GM12878 (cell line): ENCODE data around the gene PCYT1B. TPM values are rescaled to one million over a fixed set of nuclear protein-coding genes. Genes with fewer than 3 reads are reported as not detected.

Experiments
- ATAC-seq: fragments of 200-7000 bp; cut with Tn5 transposase; 3 replicates; pipeline ENCODE4 v1.9.1; 2020; ENCODE audit warnings: mild to moderate bottlenecking, moderate library complexity
- BruUV-seq: library from RNA; stranded (reverse); fragments of 400-500 nt; replicated peaks from 2 replicates; lab custom pipeline; 2021; lab: Mats Ljungman, UMichigan
- CTCF ChIA-PET: fragments of 300-600 bp; sonication (Branson Sonifier 250); formaldehyde crosslinking; extraction: SDS; loops from one replicate; lab custom pipeline; 2021; ENCODE audit warnings: inconsistent platforms; lab: Yijun Ruan, JAX
- POLR2A ChIA-PET: fragments of 350-600 bp; formaldehyde crosslinking; extraction: SDS; loops from one replicate; lab custom pipeline; 2021; ENCODE audit warnings: inconsistent platforms; lab: Charles Lee
- RAD21 ChIA-PET: fragments of 300-600 bp; sonication (Branson Sonifier 250); formaldehyde crosslinking; loops from one replicate; lab custom pipeline; 2023; ENCODE audit warnings: antibody characterized with exemption; ENCODE audit not compliant: unreplicated experiment; lab: Charles Lee
- SMC1A ChIA-PET: fragments of 300-600 bp; sonication (Branson Sonifier 250); formaldehyde crosslinking; loops from one replicate; lab custom pipeline; 2023; ENCODE audit not compliant: unreplicated experiment, uncharacterized antibody; lab: Charles Lee
- DNase-seq: peaks from one replicate; pipeline ENCODE4 v3.0.0-alpha.2; 2011; ENCODE audit warnings: low read depth, low spot score
- FAIRE-seq: peaks from 3 replicates; lab custom pipeline; 2011; peaks lifted over from hg19 to GRCh38; lab: Jason Lieb, UNC
- H2AFZ ChIP-seq: 2 replicates; pipeline ENCODE4 v1.6.0; 2011; ENCODE audit warnings: low read depth, low read length, control low read depth; ENCODE audit not compliant: control insufficient read depth
- H3K27ac ChIP-seq: 2 replicates; pipeline ENCODE4 v1.5.1; 2011; ENCODE audit warnings: control low read depth; ENCODE audit not compliant: control insufficient read depth, insufficient read depth
- H3K27me3 ChIP-seq, 2 experiments: replicated peaks in 1 of 2; 2 replicates each; pipeline versions ENCODE4 v1.6.0 to v1.6.1; 2011; ENCODE audit warnings: low read length in 1 of 2; ENCODE audit not compliant: control insufficient read depth in 2 of 2, insufficient read depth in 2 of 2
- H3K36me3 ChIP-seq, 2 experiments: 2 replicates each; pipeline ENCODE4 v1.5.1; 2011; ENCODE audit warnings: low read length in 1 of 2; ENCODE audit not compliant: control insufficient read depth in 2 of 2, insufficient read depth in 2 of 2
- H3K4me1 ChIP-seq: 2 replicates; pipeline ENCODE4 v1.6.1; 2011; ENCODE audit warnings: mild to moderate bottlenecking, low read length, moderate library complexity, mixed read lengths; ENCODE audit not compliant: control insufficient read depth, insufficient read depth
- H3K4me2 ChIP-seq: 2 replicates; pipeline ENCODE4 v1.6.0; 2011; ENCODE audit warnings: control low read depth; ENCODE audit not compliant: control insufficient read depth, insufficient read depth
- H3K4me3 ChIP-seq: fragments of 200-600 bp; sonication (generic); 2 replicates; pipeline ENCODE4 v1.5.1; 2016
- H3K79me2 ChIP-seq: 2 replicates; pipeline ENCODE4 v1.6.0; 2011; ENCODE audit warnings: low read length; ENCODE audit not compliant: control insufficient read depth, insufficient read depth
- H3K9ac ChIP-seq: 2 replicates; pipeline ENCODE4 v1.8.0; 2011; ENCODE audit warnings: low read length, control low read depth, mixed read lengths; ENCODE audit not compliant: control insufficient read depth, insufficient read depth
- H3K9me3 ChIP-seq: replicated peaks from 3 replicates; pipeline ENCODE4 v1.5.1; 2011; ENCODE audit warnings: mild to moderate bottlenecking, low read length; ENCODE audit not compliant: control insufficient read depth, insufficient read depth
- H4K20me1 ChIP-seq: 2 replicates; pipeline ENCODE4 v1.6.0; 2011; ENCODE audit not compliant: control insufficient read depth, insufficient read depth
- EP300 ChIP-seq, 2 experiments: fragments of 150-350 bp in 1 of 2; IDR thresholded peaks; 2 replicates each; pipeline ENCODE4 v1.6.1; 2011 to 2012; ENCODE audit warnings: low read depth in 2 of 2, low read length in 2 of 2, borderline replicate concordance in 1 of 2, improper control_type of control experiment in 1 of 2, inconsistent platforms in 1 of 2; ENCODE audit not compliant: control insufficient read depth in 1 of 2
- NBN ChIP-seq: fragments of 450-650 bp; IDR thresholded peaks from 2 replicates; pipeline ENCODE4 v1.6.1; 2016
- RAD21 ChIP-seq: IDR thresholded peaks from 2 replicates; pipeline ENCODE4 v1.6.1; 2011; ENCODE audit warnings: mild to moderate bottlenecking, low read depth, low read length, moderate library complexity; ENCODE audit not compliant: insufficient read depth
- STAT1 ChIP-seq: fragments of 450-650 bp; conservative IDR thresholded peaks from 2 replicates; pipeline ENCODE4 v1.6.1; 2014; ENCODE audit warnings: antibody characterized with exemption, mild to moderate bottlenecking
- TCF3 ChIP-seq: IDR thresholded peaks from 2 replicates; pipeline ENCODE4 v1.6.1; 2012; ENCODE audit warnings: low read depth, mild to moderate bottlenecking, low read length, borderline replicate concordance; ENCODE audit not compliant: insufficient read depth
- WGBS: methylation state at CpG from one replicate; pipeline ENCODE4 v1.1.6; 2016; ENCODE audit warnings: low lambda C conversion rate; ENCODE audit not compliant: insufficient replicate concordance, insufficient coverage; ENCODE audit errors: missing lambda C conversion rate; 5-methylcytosine and 5-hydroxymethylcytosine counted together
- in situ Hi-C: fragments of 300-500 bp; cut with MboI; formaldehyde crosslinking; loops from 9 replicates; pipeline ENCODE4 v1.14.3; 2018; ENCODE audit warnings: mixed read lengths
- intact Hi-C: fragments of 100-400 bp; cut with micrococcal nuclease; formaldehyde crosslinking; loops from one replicate; pipeline ENCODE4 v1.14.2; 2022; ENCODE audit not compliant: unreplicated experiment
- polyA plus RNA-seq, 11 experiments: library from polyadenylated mRNA; depleted of rRNA in 4 of 11; unstranded in 6 of 11; stranded (reverse) in 5 of 11; fragments of >200 nt; fragmentation: Nextera tagmentation in 4 of 11; fragmentation: Illumina TruSeq in 1 of 11; extraction: Ambion mirVana in 4 of 11; extraction: Trizol in 1 of 11; gene quantifications; 1 replicate in 1 of 11; 2 replicates in 10 of 11; pipeline versions ENCODE4 v1.2.1 to v1.2.3, GENCODE V29; 2011 to 2016; ENCODE audit warnings: inconsistent platforms in 2 of 11, missing spikeins in 2 of 11, low read depth in 1 of 11
- total RNA-seq, 4 experiments: library from RNA; depleted of rRNA in 3 of 4; stranded (reverse); fragments of >200 nt in 3 of 4; fragmentation: Illumina TruSeq in 1 of 4; extraction: Trizol in 1 of 4; gene quantifications; 2 replicates each; pipeline versions ENCODE4 v1.2.1 to v1.2.3, GENCODE V29; 2013 to 2021
- TF ChIP-seq, protein P1 (sequence below): IDR thresholded peaks from 2 replicates; pipeline ENCODE4 v1.6.1; 2012; ENCODE audit warnings: low read depth, low read length, improper control_type of control experiment
- TF ChIP-seq, protein P2 (sequence below): IDR thresholded peaks from 2 replicates; pipeline ENCODE4 v1.6.1; 2011; ENCODE audit warnings: borderline replicate concordance, low read depth, mild to moderate bottlenecking, moderate library complexity, mixed read lengths, low read length; ENCODE audit not compliant: insufficient read depth; ENCODE audit errors: extremely low read length
- TF ChIP-seq, protein P3 (sequence below), 3 experiments: IDR thresholded peaks in 2 of 3; conservative IDR thresholded peaks in 1 of 3; 2 replicates each; pipeline ENCODE4 v1.5.1; 2011; ENCODE audit warnings: low read depth in 3 of 3, low read length in 3 of 3, mild to moderate bottlenecking in 3 of 3, control low read depth in 2 of 3, moderate library complexity in 2 of 3, inconsistent platforms in 1 of 3, mixed read lengths in 1 of 3; ENCODE audit not compliant: control insufficient read depth in 2 of 3, insufficient read depth in 1 of 3; ENCODE audit errors: extremely low read depth in 1 of 3
- TF ChIP-seq, protein P4 (sequence below): fragments of 450-650 bp; IDR thresholded peaks from 2 replicates; pipeline ENCODE4 v1.6.1; 2016; ENCODE audit warnings: mild to moderate bottlenecking
- TF ChIP-seq, protein P5 (sequence below): IDR thresholded peaks from 2 replicates; pipeline ENCODE4 v1.6.1; 2011; ENCODE audit warnings: low read depth, mild to moderate bottlenecking, low read length, moderate library complexity, borderline replicate concordance; ENCODE audit errors: extremely low read depth

PCYT1B gene
- total and polyA plus RNA-seq, 10 of the 15 experiments (the other 5 are each of a cell fraction or from before 2014, with no cell fraction given) = 0.10 TPM; not detected in 9

DNA sequence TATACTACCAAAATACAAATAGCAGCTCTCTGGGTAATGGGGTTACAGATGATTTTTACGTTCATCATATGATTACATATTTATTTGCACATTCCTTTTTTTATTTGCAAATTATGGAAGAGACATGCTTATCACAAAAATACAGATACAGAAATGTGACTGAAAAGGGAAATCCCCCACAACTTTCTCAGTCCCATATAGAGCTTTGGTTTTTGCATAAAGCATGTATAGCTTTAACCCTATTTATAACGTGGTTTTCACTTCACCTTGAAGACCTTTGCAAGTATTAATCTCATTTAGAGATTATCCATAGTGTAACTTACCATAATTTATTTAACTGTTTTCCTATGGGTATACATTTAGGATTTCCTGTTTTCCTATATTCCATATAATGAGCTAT, 126.7 kb downstream of the PCYT1B start (continued):
- TF ChIP-seq EP300 (IDR thresholded peaks at IDR 0.05; ENCODE audit: borderline replicate concordance in 1 of 2, control insufficient read depth in 1 of 2, low read depth in 2 of 2, low read length in 2 of 2) (no peak), TCF3 (no peak), NBN (no peak)
- TF ChIP-seq, protein P1, sequence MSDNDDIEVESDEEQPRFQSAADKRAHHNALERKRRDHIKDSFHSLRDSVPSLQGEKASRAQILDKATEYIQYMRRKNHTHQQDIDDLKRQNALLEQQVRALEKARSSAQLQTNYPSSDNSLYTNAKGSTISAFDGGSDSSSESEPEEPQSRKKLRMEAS = no peak

DNA sequence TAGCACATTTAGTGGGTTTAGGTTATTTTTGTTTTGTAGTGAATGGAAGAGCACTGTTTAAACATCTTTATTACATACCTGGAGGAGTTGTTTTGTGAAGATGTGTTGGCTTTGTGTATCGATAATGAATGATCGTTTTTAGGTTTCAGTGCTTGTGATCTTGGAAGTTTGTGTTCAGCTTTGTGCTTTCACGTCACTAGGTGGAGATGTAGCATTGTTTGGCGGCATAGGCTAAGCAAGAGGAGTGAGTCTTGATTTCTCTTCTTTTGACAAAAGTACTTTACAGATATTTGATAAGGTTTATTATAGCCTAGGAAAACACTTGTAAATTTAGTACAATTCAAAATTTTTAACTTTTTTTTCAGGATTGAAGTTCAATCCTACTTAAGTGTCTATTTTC, 131.7 kb downstream of the PCYT1B start:
- no peak for FAIRE-seq
- intact Hi-C loops = no loop called here
- 68% methylated on average over 4 of the region's 4 CpGs for WGBS

More for the DNA sequence above, 131.7 kb downstream of the PCYT1B start:
- Histone ChIP-seq H2AFZ (no peak overlapping the region), H3K9ac (no peak overlapping the region), H3K9me3 (no peaks in the 10 kb centered on the region), H3K27ac (no peak overlapping the region), H3K36me3 (no peaks in the 10 kb centered on the region), H3K27me3 (no peaks in the 10 kb centered on the region), H3K4me1 (peaks cover 5% of the 10 kb centered on the region), H3K4me3 (no peak overlapping the region), H4K20me1 (no peaks in the 10 kb centered on the region), H3K79me2 (no peaks in the 10 kb centered on the region), H3K4me2 (no peak overlapping the region)
- RAD21 ChIA-PET = interaction anchor here (1.3 kb wide), 1 partner anchor 119 kb away, joined by 4 read pairs; no protein-coding TSS in a partner anchor
- ATAC-seq (no peak), DNase-seq (no peak)
- CTCF ChIA-PET = no interaction called here
- POLR2A ChIA-PET = no interaction called here
- in situ Hi-C loops = no loop called here
- no TSS peak for BruUV-seq
- TF ChIP-seq, protein P2, sequence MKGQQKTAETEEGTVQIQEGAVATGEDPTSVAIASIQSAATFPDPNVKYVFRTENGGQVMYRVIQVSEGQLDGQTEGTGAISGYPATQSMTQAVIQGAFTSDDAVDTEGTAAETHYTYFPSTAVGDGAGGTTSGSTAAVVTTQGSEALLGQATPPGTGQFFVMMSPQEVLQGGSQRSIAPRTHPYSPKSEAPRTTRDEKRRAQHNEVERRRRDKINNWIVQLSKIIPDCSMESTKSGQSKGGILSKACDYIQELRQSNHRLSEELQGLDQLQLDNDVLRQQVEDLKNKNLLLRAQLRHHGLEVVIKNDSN = no peak
- TF ChIP-seq, protein P3, sequence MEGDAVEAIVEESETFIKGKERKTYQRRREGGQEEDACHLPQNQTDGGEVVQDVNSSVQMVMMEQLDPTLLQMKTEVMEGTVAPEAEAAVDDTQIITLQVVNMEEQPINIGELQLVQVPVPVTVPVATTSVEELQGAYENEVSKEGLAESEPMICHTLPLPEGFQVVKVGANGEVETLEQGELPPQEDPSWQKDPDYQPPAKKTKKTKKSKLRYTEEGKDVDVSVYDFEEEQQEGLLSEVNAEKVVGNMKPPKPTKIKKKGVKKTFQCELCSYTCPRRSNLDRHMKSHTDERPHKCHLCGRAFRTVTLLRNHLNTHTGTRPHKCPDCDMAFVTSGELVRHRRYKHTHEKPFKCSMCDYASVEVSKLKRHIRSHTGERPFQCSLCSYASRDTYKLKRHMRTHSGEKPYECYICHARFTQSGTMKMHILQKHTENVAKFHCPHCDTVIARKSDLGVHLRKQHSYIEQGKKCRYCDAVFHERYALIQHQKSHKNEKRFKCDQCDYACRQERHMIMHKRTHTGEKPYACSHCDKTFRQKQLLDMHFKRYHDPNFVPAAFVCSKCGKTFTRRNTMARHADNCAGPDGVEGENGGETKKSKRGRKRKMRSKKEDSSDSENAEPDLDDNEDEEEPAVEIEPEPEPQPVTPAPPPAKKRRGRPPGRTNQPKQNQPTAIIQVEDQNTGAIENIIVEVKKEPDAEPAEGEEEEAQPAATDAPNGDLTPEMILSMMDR (IDR thresholded peaks at IDR 0.05 in 2 of 3, conservative IDR thresholded peaks at IDR 0.05 in 1 of 3; ENCODE audit: control insufficient read depth in 2 of 3, extremely low read depth in 1 of 3, insufficient read depth in 1 of 3, low read depth in 3 of 3, low read length in 3 of 3) = peak in 1 of 3 experiments; percentile 23; a peak in 1 of 6 replicates
- TF ChIP-seq, protein P4, sequence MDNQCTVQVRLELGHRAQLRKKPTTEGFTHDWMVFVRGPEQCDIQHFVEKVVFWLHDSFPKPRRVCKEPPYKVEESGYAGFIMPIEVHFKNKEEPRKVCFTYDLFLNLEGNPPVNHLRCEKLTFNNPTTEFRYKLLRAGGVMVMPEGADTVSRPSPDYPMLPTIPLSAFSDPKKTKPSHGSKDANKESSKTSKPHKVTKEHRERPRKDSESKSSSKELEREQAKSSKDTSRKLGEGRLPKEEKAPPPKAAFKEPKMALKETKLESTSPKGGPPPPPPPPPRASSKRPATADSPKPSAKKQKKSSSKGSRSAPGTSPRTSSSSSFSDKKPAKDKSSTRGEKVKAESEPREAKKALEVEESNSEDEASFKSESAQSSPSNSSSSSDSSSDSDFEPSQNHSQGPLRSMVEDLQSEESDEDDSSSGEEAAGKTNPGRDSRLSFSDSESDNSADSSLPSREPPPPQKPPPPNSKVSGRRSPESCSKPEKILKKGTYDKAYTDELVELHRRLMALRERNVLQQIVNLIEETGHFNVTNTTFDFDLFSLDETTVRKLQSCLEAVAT = 0 out of 2 replicates have a peak, but pooled peaks have one; percentile 44
- TF ChIP-seq STAT1 (no peak), RAD21 (0 out of 2 replicates have a peak, but pooled peaks have one; percentile 6)
- TF ChIP-seq, protein P5, sequence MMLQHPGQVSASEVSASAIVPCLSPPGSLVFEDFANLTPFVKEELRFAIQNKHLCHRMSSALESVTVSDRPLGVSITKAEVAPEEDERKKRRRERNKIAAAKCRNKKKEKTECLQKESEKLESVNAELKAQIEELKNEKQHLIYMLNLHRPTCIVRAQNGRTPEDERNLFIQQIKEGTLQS = no peak
- SMC1A ChIA-PET = interaction anchor here (1.4 to 2.4 kb wide), 4 partner anchors 10 to 120 kb away, joined by 4 to 9 read pairs (median 6); no protein-coding TSS in a partner anchor
